OCI-LY7 (cell line): ENCODE data around the gene ZNF552.
"Not testable (repeated sequence)": the region's sequence is repeated elsewhere in the genome, so short reads cannot be mapped to it uniquely, and the experiment has no call there.

ENCODE experiments used
- CTCF ChIP-seq: fragments of 200-600 bp; sonication (generic); conservative IDR thresholded peaks from 2 replicates; pipeline ENCODE4 v1.5.1; 2014; ENCODE audit warnings: mild to moderate bottlenecking, antibody characterized with exemption, low read length, moderate library complexity, mixed read lengths
- EZH2phosphoT487 ChIP-seq: fragments of 200-600 bp; sonication (generic); IDR thresholded peaks from 2 replicates; pipeline ENCODE4 v1.6.1; 2018; ENCODE audit warnings: low read depth, borderline replicate concordance, mild to moderate bottlenecking, mixed run types, antibody characterized with exemption, low read length, moderate library complexity, mixed read lengths

GRCh38 chr19:57821501-57821900, 6.8 kb upstream of the ZNF552 start:
- not testable (repeated sequence) for TF ChIP-seq CTCF, EZH2phosphoT487
